VCaP (cell line): ENCODE measurements around the gene DGAT2.

ENCODE experiments used
- H3K27ac ChIP-seq: fragments of 450-650 bp; 2 replicates; pipeline ENCODE4 v1.5.1; 2017
- TF ChIP-seq, protein P1 (sequence below): fragments of 450-650 bp; conservative IDR thresholded peaks from 2 replicates; pipeline ENCODE4 v1.5.1; 2017; ENCODE audit warnings: mild to moderate bottlenecking, moderate library complexity

The DGAT2 gene

GRCh38 chr11:75728992-75729391 is 39.6 kb upstream of the DGAT2 start:
- H3K27ac ChIP-seq: no peak overlapping the region
- TF ChIP-seq, protein P1, sequence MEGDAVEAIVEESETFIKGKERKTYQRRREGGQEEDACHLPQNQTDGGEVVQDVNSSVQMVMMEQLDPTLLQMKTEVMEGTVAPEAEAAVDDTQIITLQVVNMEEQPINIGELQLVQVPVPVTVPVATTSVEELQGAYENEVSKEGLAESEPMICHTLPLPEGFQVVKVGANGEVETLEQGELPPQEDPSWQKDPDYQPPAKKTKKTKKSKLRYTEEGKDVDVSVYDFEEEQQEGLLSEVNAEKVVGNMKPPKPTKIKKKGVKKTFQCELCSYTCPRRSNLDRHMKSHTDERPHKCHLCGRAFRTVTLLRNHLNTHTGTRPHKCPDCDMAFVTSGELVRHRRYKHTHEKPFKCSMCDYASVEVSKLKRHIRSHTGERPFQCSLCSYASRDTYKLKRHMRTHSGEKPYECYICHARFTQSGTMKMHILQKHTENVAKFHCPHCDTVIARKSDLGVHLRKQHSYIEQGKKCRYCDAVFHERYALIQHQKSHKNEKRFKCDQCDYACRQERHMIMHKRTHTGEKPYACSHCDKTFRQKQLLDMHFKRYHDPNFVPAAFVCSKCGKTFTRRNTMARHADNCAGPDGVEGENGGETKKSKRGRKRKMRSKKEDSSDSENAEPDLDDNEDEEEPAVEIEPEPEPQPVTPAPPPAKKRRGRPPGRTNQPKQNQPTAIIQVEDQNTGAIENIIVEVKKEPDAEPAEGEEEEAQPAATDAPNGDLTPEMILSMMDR: no peak

DNA sequence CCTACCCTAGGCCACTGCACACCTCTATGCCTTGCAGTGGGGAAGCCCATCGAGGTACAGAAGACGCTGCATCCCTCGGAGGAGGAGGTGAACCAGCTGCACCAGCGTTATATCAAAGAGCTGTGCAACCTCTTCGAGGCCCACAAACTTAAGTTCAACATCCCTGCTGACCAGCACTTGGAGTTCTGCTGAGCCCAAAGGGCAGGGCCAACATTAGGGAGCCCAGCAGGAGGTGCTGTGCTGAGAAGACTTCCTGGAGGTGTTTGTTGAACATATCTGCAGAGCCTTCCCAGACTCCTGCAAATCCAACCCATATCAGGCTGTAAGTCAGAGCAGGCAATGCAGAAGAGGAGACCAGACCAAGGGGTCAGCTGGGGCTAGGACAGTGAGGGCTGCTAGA is 37.5 kb upstream of the DGAT2 start:
- H3K27ac ChIP-seq: no peak overlapping the region
- TF ChIP-seq, protein P1: no peak

- H3K27ac ChIP-seq: no peak overlapping the region
- TF ChIP-seq, protein P1: no peak
Measured at GRCh38 chr11:75733071-75733430, 35.5 kb upstream of the DGAT2 start.

GRCh38 chr11:75733431-75734107 is 35.0 kb upstream of the DGAT2 start:
- no peak overlapping the region for H3K27ac ChIP-seq
- TF ChIP-seq, protein P1: no peak

DNA sequence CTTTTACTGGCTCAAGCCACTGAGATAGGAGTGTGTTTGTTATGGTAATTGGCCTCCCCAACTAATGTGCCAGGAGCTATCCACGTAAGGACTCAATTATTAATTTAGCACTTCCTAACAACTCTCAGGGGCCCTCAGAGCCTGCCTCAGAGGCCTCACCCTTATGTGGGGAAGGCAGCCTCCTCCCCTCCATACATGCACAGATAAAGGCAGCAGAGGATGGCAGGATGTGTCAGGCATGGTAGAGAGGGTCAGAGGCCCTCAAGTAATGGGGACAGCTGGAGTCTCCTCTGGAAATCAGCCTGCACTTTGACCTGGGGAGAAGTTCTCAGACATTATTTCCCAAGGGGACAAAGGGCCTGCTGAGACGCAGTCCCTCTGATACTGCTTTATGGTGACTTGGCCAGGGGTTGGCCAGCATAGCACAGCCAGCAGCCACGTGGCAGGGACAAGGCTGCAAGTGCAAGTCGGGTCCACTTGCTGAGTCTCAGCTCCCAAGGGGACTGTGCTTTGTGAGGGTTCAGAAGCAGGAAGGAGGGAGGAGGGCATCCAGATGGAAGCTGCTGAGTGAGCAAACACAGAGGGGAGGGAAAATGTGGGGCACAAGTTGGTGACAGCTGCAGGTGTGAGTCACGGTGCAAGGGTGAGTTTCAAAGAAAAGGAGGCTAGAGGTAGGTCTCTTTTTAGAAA is 33.9 kb upstream of the DGAT2 start:
- no peak overlapping the region for H3K27ac ChIP-seq
- TF ChIP-seq, protein P1: no peak

- TF ChIP-seq, protein P1: no peak
- no peak overlapping the region for H3K27ac ChIP-seq
Measured at GRCh38 chr11:75735181-75735845, 33.3 kb upstream of the DGAT2 start.

- H3K27ac ChIP-seq: no peak overlapping the region
- TF ChIP-seq, protein P1: no peak
Measured at GRCh38 chr11:75737314-75737713, 31.3 kb upstream of the DGAT2 start.
